Ovary (tissue), 9 donors: ENCODE measurements around the gene SLC12A9. TPM values are rescaled to one million over a fixed set of nuclear protein-coding genes. Genes with fewer than 3 reads are reported as not detected.
A peak's percentile ranks its signal among the peaks of the same experiment; 100 is the strongest.

Experiments
- DNase-seq, 5 donors: peaks; one replicate each; pipeline ENCODE4 v3.0.0-alpha.2; 2019 to 2020
- H3K27ac ChIP-seq, 2 donors: fragments of 200-600 bp; one replicate each; pipeline versions ENCODE4 v1.5.1 to v1.8.0; 2019 to 2022
- H3K27me3 ChIP-seq: fragments of 200-600 bp; one replicate; pipeline ENCODE4 v1.8.0; 2022
- H3K36me3 ChIP-seq: fragments of 200-600 bp; sonication (generic); one replicate; pipeline ENCODE4 v1.5.1; 2019
- H3K4me1 ChIP-seq: one replicate; pipeline ENCODE4 v1.8.1; 2013; ENCODE audit warnings: mild to moderate bottlenecking, moderate library complexity; ENCODE audit not compliant: insufficient read depth
- H3K4me3 ChIP-seq: fragments of 200-600 bp; sonication (generic); one replicate; pipeline ENCODE4 v1.5.1; 2017
- H3K9me3 ChIP-seq, 2 donors: fragments of 200-600 bp in 1 of 2; sonication (generic) in 1 of 2; one replicate each; pipeline versions ENCODE4 v1.5.1 to v1.8.1; 2013 to 2019; ENCODE audit warnings: mild to moderate bottlenecking in 1 of 2, moderate library complexity in 1 of 2
- CTCF ChIP-seq, 3 donors: fragments of 450-650 bp in 2 of 3; fragments of 200-600 bp in 1 of 3; IDR thresholded peaks; one replicate each; pipeline versions ENCODE4 v1.5.1 to v1.8.0; 2016 to 2022; ENCODE audit warnings: antibody characterized with exemption in 3 of 3, mild to moderate bottlenecking in 1 of 3
- EP300 ChIP-seq: sonication (generic); formaldehyde crosslinking; IDR thresholded peaks from one replicate; pipeline ENCODE4 v1.6.1; 2017; ENCODE audit warnings: antibody characterized with exemption
- POLR2A ChIP-seq: fragments of 450-650 bp; IDR thresholded peaks from one replicate; pipeline ENCODE4 v1.6.1; 2017; ENCODE audit warnings: antibody characterized with exemption, mild to moderate bottlenecking, moderate library complexity
- WGBS, 3 donors: extraction: QIAGEN DNeasy Blood & Tissue Kit in 1 of 3; methylation state at CpG; one replicate each; pipeline versions ENCODE4 v1.1.5 to v1.1.7; 2013 to 2017; 5-methylcytosine and 5-hydroxymethylcytosine counted together
- intact Hi-C, 4 donors: fragments of 100-400 bp; cut with DNase I; formaldehyde crosslinking; loops; one replicate each; pipeline versions ENCODE4 v1.11.0 to v1.15.1; 2022 to 2023
- polyA plus RNA-seq, 2 donors: library from polyadenylated mRNA; stranded (reverse); fragments of 200-250 nt in 1 of 2; fragments of 350-450 nt in 1 of 2; fragmentation: Illumina TruSeq in 1 of 2; extraction: RNeasy Lipid Tissue Mini Kit (QIAGEN cat#74804) in 1 of 2; gene quantifications; one replicate each; pipeline ENCODE4 v1.2.3, GENCODE V29; 2013 to 2014
- total RNA-seq, 7 donors: library from RNA; depleted of rRNA in 2 of 7; stranded (reverse); fragments of >200 nt in 2 of 7; fragmentation: NEBNext Ultra II Directional in 3 of 7; extraction: Animal tissue kit (Norgen Biotek cat#: 25700) in 3 of 7; gene quantifications; one replicate each; pipeline versions ENCODE4 v1.1.0 to v1.2.4, GENCODE V29; 2016 to 2023
- donor health status: DM: no; HTN: no; CAD: no; lungs with moderate emphysema.
- donor health status: DM: no; HTN: no; CAD: no.
- donor health status: Bipolar disorder and iron deficiency.
- donor health status: DM: yes; HTN: yes; CAD: no.
- donor health status: DM: no; HTN: no; CAD: no.
- donor health status: DM: yes; HTN: yes; CAD: no.

The SLC12A9 gene
- total and polyA plus RNA-seq, 9 donors: 4.7 to 31.8 (median 25.2) TPM

GRCh38 chr7:100874300-100874576, 21.7 kb downstream of the SLC12A9 start:
- H3K27ac ChIP-seq: peak overlapping the region; percentile 90 to 93
- H3K4me3 ChIP-seq: peak overlapping the region; percentile 88
- TF ChIP-seq EP300 (no peak), POLR2A (no peak), CTCF (IDR thresholded peaks at IDR 0.05) (no peak)
- H3K4me1 ChIP-seq: peaks cover 6% of the 10 kb centered on the region
- H3K27me3 ChIP-seq: no peaks in the 10 kb centered on the region
- H3K36me3 ChIP-seq: no peaks in the 10 kb centered on the region
- no peaks in the 10 kb centered on the region for H3K9me3 ChIP-seq
- intact Hi-C loops: loop anchor here in 1 of 4 donors (10.0 kb wide), 1 partner anchor 371 kb away; the partner anchor contains the start of gene FIS1
- WGBS, 3 donors: 46 to 52% (median 46%) methylated on average over 8 of the region's 8 CpGs
- peak in 1 of 5 donors; percentile 52 for DNase-seq

GRCh38 chr7:100874577-100875355, 22.3 kb downstream of the SLC12A9 start, which contains the start of gene SRRT:
Gene SRRT, plus strand, starts transcription at chr7:100875103. Its CDS starts 488 bp downstream, at chr7:100875591.
- intact Hi-C loops: loop anchor here in 1 of 4 donors (10.0 kb wide), 1 partner anchor 370 kb away; the partner anchor contains the start of gene FIS1
- 1% methylated on average over 76 to 79 of the region's 79 CpGs for WGBS, 3 donors
- Histone ChIP-seq H3K36me3 (no peaks in the 10 kb centered on the region), H3K9me3 (no peaks in the 10 kb centered on the region), H3K27me3 (no peaks in the 10 kb centered on the region), H3K4me3 (peak within 1 kb of the TSS; percentile 88), H3K4me1 (peaks cover 6% of the 10 kb centered on the region), H3K27ac (peak within 1 kb of the TSS; percentile 90 to 93)
- DNase-seq: peak; percentile 98 to 99 (median 99)
- no peak for TF ChIP-seq EP300
- peak; percentile 98 for TF ChIP-seq POLR2A
- TF ChIP-seq CTCF (IDR thresholded peaks at IDR 0.05): peak; percentile 49 to 90 (median 86)

- intact Hi-C loops: loop anchor here in 1 of 4 donors (10.0 kb wide), 1 partner anchor 369 kb away; the partner anchor contains the start of gene FIS1
Measured at GRCh38 chr7:100875356-100875751, 22.8 kb downstream of the SLC12A9 start.

GRCh38 chr7:100878013-100878412, 25.5 kb downstream of the SLC12A9 start:
- Histone ChIP-seq H3K4me1 (peaks cover 6% of the 10 kb centered on the region), H3K4me3 (no peak overlapping the region), H3K27me3 (no peaks in the 10 kb centered on the region), H3K36me3 (no peaks in the 10 kb centered on the region), H3K9me3 (no peaks in the 10 kb centered on the region), H3K27ac (no peak overlapping the region)
- WGBS, 3 donors: 66 to 73% (median 70%) methylated on average over 7 of the region's 7 CpGs
- intact Hi-C loops: loop anchor here in 1 of 4 donors (10.0 kb wide), 1 partner anchor 367 kb away; the partner anchor contains the start of gene FIS1
- DNase-seq: no peak
- TF ChIP-seq CTCF (IDR thresholded peaks at IDR 0.05) (no peak), EP300 (no peak), POLR2A (no peak)

More at GRCh38 chr7:100875356-100875751, 22.8 kb downstream of the SLC12A9 start:
- H3K36me3 ChIP-seq: no peaks in the 10 kb centered on the region
- H3K27ac ChIP-seq: peak overlapping the region; percentile 90 to 93
- H3K27me3 ChIP-seq: no peaks in the 10 kb centered on the region
- 0 to 1% (median 1%) methylated on average over 33 to 39 of the region's 39 CpGs for WGBS, 3 donors
- TF ChIP-seq POLR2A (no peak), CTCF (IDR thresholded peaks at IDR 0.05) (no peak), EP300 (no peak)
- peak overlapping the region; percentile 88 for H3K4me3 ChIP-seq
- H3K9me3 ChIP-seq: no peaks in the 10 kb centered on the region
- peaks cover 6% of the 10 kb centered on the region for H3K4me1 ChIP-seq
- DNase-seq: no peak
